ENCODE results near the gene STXBP6.

STXBP6 gene

GRCh38 chr14:25032092-25032784, 17.7 kb downstream of the STXBP6 start:
- intact Hi-C loops (cut with DNase I): no loop called here
- no peak for DNase-seq

- intact Hi-C loops (cut with DNase I): no loop called here
- DNase-seq: no peak
These were observed 23.3 kb downstream of the STXBP6 start for GRCh38 chr14:25026476-25027137.

GRCh38 chr14:25019892-25020291, 30.1 kb downstream of the STXBP6 start:
- intact Hi-C loops (cut with DNase I): no loop called here
- no peak for DNase-seq

- intact Hi-C loops (cut with DNase I): no loop called here
- no peak for DNase-seq
These were observed 32.4 kb downstream of the STXBP6 start for GRCh38 chr14:25017562-25017961.

GRCh38 chr14:25015761-25016160, 34.2 kb downstream of the STXBP6 start:
- intact Hi-C loops (cut with DNase I): no loop called here
- no peak for DNase-seq

- intact Hi-C loops (cut with DNase I): no loop called here
- DNase-seq: no peak
These were observed 35.5 kb downstream of the STXBP6 start for GRCh38 chr14:25014440-25014839.

GRCh38 chr14:25011095-25011494, 38.9 kb downstream of the STXBP6 start:
- intact Hi-C loops (cut with DNase I): no loop called here

GRCh38 chr14:25010471-25010870, 39.5 kb downstream of the STXBP6 start:
- intact Hi-C loops (cut with DNase I): no loop called here
- no peak for DNase-seq

More at GRCh38 chr14:25011095-25011494, 38.9 kb downstream of the STXBP6 start:
- DNase-seq: no peak

GRCh38 chr14:25009891-25010290, 40.1 kb downstream of the STXBP6 start:
- intact Hi-C loops (cut with DNase I): no loop called here
- no peak for DNase-seq

- intact Hi-C loops (cut with DNase I): no loop called here
- DNase-seq: peak in 8 of 10 donors; percentile 10 to 78 (median 34)
These were observed 42.1 kb downstream of the STXBP6 start for GRCh38 chr14:25007832-25008231.

GRCh38 chr14:25006961-25007795, 42.8 kb downstream of the STXBP6 start:
- intact Hi-C loops (cut with DNase I): no loop called here
- no peak for DNase-seq

GRCh38 chr14:25006031-25006430, 43.9 kb downstream of the STXBP6 start:
- intact Hi-C loops (cut with DNase I): no loop called here
- no peak for DNase-seq

- intact Hi-C loops (cut with DNase I): no loop called here
- DNase-seq: no peak
These were observed 45.5 kb downstream of the STXBP6 start for GRCh38 chr14:25004389-25004809.

GRCh38 chr14:25003537-25003936, 46.4 kb downstream of the STXBP6 start:
- intact Hi-C loops (cut with DNase I): no loop called here
- no peak for DNase-seq

GRCh38 chr14:25001601-25002000, 48.3 kb downstream of the STXBP6 start:
- DNase-seq: no peak
- intact Hi-C loops (cut with DNase I): no loop called here

- DNase-seq: no peak
- intact Hi-C loops (cut with DNase I): no loop called here
These were observed 48.8 kb downstream of the STXBP6 start for GRCh38 chr14:25001156-25001555.

- no peak for DNase-seq
- intact Hi-C loops (cut with DNase I): no loop called here
These were observed 50.8 kb downstream of the STXBP6 start for GRCh38 chr14:24999157-24999556.

GRCh38 chr14:24996930-24997725, 52.8 kb downstream of the STXBP6 start:
- intact Hi-C loops (cut with DNase I): no loop called here
- no peak for DNase-seq

- no peak for DNase-seq
These were observed 54.9 kb downstream of the STXBP6 start for GRCh38 chr14:24995016-24995415.

GRCh38 chr14:24993631-24994030, 56.3 kb downstream of the STXBP6 start:
- intact Hi-C loops (cut with DNase I): no loop called here
- DNase-seq: no peak

More at GRCh38 chr14:24995016-24995415, 54.9 kb downstream of the STXBP6 start:
- intact Hi-C loops (cut with DNase I): no loop called here
